Spleen (tissue), 7 donors: ENCODE results near the gene ZNF532.

Experiments
- CTCF ChIP-seq, 11 experiments: fragments of 200-600 bp in 7 of 11; fragments of 450-650 bp in 4 of 11; sonication (generic) in 4 of 11; IDR thresholded peaks in 8 of 11; conservative IDR thresholded peaks in 3 of 11; 1 replicate in 7 of 11; 2 replicates in 4 of 11; pipeline versions ENCODE4 v1.4.0 to v1.8.0; 2016 to 2021; ENCODE audit warnings: antibody characterized with exemption in 11 of 11, inconsistent platforms in 4 of 11, mild to moderate bottlenecking in 1 of 11
- POLR2A ChIP-seq, 3 donors: fragments of 450-650 bp; IDR thresholded peaks; one replicate each; pipeline ENCODE4 v1.5.1; 2017; ENCODE audit warnings: antibody characterized with exemption in 3 of 3, mild to moderate bottlenecking in 1 of 3
- POLR2AphosphoS5 ChIP-seq, 3 donors: sonication (generic); formaldehyde crosslinking; IDR thresholded peaks; one replicate each; pipeline ENCODE4 v1.5.1; 2017; ENCODE audit warnings: antibody characterized with exemption in 3 of 3
- donor health status: DM: no; HTN: no; CAD: no; lungs with moderate emphysema.
- donor health status: DM: no; HTN: no; CAD: no.
- donor health status: DM: no; HTN: no; CAD: no.

GRCh38 chr18:58905777-58906428 is 41.2 kb downstream of the ZNF532 start:
- TF ChIP-seq CTCF (IDR thresholded peaks at IDR 0.05 in 8 of 11, conservative IDR thresholded peaks at IDR 0.05 in 3 of 11) (no peak), POLR2A (IDR thresholded peaks at IDR 0.05) (no peak), POLR2AphosphoS5 (IDR thresholded peaks at IDR 0.05) (no peak)
